NCI-H526 (cell line): Measurements from ENCODE around the gene ERBB4.
A peak's percentile ranks its signal among the peaks of the same experiment; 100 is the strongest.

Source experiments
- DNase-seq, 2 experiments: peaks; one replicate each; lab custom pipeline; 2025; lab: John Stamatoyannopoulos, UW

ERBB4 gene

DNA sequence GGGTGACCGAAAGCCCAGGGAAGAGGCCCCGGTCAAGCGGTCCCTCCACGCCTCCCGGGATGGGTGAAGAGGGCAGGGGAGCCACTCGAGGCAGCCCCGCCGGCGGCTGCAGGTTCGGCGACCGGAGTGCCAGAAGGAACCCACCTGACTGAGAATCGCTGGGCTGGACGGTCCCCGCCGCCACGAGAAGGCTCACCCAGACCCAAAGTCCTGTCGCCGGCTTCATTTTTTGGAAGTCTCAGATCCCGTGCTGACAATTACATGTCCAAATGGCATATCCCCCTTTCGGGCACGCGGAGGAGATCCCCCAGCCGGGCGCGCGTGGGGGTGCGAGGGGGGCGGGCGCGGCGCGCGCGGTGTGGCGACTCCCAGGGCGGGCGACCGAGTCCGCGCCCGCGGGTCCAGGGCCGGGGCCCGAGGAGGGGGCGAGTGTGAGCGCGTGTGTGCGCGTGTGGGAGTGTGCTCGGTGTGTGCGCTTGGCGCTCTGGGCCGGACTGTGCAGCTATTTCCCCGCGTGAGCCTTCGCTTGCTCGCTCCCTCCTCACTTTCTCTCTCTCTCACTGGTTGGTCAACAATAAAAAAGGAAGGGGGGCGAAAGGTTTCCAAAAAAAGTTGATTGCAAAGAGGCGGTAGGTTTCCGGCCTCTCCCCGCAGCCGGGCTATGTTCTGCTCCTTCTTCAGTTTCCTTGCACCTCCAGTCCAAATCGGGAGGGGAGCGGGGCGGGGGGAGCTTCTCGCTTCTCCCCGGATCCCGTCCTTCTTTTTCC is at the start of gene ERBB4:
ERBB4 (minus strand) TSS at position 498 of the 767 bp plus-strand sequence; CDS start at position 226, 272 bp downstream.
- peak in 1 of 2 experiments; percentile 48 for DNase-seq

DNA sequence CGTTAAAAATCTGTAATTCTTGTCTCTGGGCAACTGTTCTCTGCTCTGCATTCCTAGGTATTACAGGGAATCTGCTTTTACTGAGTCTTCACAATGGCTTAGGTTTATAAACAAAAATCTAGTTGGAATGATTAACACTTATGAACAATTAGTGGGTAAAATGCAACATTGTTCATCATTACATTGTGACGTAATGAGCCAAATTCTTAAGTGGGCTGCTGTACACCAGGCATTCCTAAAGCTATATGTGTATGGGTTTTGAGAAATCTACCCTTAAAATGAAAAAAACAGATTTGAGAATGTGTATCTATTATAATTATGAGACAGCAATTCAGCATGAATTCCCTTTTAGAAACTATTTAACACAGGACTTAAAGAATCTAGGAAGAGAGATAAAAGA is 41.5 kb upstream of the ERBB4 start:
- DNase-seq = no peak

DNA sequence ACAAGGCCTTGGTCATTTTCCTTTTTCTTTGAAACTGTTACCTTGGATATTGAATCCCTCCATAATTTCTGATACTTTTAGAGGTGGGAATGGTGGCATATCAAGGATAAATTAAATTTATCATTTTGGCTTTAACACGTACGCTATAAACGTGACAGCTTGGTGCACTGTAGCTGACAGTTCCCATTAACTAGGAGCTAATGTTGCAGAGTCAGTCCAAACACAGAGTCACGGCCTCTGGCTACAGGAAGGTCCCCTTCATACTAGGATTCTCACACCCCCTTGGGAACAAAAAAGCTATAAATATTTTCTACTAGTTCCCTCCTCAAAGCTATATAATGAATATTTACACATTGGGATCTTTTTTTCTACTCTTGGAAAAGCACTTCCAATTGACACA is 17.7 kb upstream of the ERBB4 start:
- no peak for DNase-seq

DNA sequence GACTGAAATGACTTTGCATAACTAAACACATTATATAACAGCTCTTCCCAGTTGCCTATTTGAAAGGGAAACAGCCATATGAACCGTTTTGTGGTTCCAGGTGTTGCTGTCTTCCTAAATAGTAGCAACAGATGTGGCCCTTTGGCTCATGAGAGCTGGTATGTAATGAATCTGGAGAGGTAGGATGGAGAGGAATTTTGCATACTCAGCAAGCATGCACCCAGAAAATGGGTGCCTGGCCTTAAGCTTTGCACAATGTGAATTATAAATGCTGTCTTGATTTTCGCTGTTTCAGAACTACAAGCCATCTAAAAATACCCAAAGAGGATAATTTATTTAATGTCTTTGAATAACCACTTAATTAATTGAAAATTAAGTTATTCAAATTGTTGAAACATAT is 15.6 kb upstream of the ERBB4 start:
- DNase-seq = peak in 1 of 2 experiments; percentile 22

DNA sequence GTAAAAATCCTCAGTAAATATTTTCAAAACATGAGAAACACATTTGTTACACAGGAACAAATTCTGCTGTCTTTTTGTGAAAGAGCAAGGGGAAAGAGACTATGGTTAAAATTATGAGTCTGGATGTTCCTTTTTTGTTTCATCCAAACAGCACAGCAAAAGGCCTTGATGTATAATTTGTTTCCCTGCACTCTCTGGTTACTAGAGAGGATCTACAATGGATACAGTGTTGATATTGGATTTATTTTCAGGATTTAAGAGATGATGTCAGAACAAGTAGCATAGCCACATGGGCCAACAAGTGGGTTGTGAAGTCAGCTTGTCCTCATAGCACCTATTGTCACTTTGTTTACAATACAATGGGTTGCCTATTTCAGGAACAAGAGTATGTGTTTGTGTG is 11.3 kb upstream of the ERBB4 start:
- DNase-seq = no peak

DNA sequence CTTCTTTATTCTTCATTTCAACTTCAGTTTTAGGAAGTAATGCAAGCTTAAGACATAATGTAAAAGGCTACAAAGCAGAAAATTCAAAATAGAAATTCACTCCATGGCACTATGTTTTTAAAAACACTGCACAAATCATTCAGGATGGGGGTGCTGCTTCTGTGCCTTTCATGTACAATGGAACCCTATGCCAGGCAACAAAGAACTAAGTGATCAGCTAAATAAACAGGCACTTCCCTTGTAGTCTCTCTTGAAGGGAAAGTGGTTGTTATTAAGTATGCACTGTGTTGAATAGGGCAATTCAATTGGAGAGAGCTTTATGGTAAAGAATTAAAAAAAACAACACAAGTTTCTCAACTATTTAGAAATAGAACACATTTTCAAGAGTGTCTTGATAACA is 10.9 kb upstream of the ERBB4 start:
- DNase-seq = peak in 1 of 2 experiments; percentile 10

DNA sequence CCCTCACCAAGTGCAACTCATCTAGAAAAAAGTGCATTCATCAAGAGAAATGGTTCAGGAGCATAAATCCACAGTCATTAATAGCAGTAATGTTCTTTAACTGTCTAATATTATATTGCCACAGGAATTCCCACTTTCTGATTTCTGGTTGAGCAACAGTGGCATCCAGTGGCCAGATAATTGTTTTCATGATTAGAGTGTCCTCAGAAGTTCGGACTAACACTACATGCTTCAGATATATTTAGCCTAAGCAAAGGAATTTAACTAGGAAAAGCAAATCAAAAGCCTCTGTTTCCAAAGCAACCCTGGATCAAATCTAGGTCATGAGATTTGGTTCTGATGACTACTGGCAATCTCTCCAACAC is 9.8 kb upstream of the ERBB4 start:
- peak; percentile 58 to 75 for DNase-seq

DNA sequence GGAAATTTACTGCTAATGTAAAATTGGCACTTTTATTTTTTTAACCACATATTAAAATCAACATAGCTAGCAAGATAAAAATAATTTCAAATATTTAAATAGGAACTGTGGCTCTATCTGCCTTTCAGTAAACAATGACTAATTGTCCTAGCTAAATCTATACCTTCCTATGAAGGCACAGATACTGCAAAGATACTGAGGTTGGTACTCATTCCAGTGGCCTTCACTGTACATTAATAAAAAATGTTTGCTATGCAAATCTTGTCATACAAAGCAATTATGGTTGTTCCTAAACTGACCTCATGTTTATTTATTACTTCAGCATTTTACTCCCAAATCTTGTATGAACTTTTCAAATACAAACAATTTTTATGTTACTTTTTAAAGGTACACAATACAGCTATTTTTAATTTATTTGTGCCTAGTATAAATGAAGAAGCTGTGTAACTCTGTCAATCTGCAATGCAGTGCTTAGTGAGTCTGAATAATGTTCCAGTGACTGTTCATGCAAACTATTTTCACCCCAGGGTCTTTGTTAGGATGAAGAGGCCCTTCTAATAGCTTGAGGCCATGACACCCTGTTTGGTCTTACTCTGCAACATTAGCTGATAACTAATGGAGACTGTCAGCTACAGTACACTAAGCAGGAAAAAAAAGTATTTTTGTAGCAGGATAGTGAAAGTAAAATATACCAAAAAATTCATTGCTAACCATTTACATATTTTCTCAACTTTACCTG is 9.3 kb upstream of the ERBB4 start:
- DNase-seq = peak; percentile 85 to 94

DNA sequence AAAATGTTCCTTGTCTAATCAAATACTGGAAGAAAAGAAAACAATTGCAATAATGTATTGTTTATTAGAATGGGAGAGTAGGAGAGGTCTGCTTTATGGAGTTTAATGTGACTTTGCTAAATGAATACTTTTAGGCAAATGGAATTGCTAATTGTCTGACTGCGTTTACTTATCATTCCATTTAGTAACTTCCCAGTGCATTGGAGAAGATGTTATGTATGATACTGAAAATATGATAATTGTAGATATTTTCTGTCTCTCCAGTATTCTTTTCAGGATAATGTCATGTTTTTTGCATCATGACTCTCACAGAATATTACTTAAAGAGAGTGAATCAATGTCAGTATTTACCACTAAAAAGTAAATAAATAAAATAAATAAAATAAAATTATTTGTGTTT is 8.1 kb upstream of the ERBB4 start:
- DNase-seq = no peak

DNA sequence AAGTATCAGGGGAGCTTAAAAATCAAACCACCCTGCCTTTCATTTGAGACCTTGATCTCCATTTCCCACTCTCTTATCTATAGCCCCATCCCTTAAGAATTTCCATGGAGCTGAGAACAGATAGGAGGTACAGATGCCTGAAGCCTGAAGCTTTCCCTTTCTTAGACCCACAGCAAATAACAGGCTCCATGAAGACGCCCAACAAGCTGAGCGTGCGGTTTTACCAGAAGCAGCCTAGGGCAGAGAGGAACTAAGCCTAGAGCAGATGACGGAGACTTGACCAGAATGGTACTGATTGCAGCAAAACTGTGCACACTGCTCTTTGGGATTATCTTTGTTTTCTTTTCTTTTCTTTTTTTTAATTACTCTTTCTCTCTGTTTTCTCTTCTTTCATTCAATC is 1.7 kb upstream of the ERBB4 start:
- DNase-seq = no peak

DNA sequence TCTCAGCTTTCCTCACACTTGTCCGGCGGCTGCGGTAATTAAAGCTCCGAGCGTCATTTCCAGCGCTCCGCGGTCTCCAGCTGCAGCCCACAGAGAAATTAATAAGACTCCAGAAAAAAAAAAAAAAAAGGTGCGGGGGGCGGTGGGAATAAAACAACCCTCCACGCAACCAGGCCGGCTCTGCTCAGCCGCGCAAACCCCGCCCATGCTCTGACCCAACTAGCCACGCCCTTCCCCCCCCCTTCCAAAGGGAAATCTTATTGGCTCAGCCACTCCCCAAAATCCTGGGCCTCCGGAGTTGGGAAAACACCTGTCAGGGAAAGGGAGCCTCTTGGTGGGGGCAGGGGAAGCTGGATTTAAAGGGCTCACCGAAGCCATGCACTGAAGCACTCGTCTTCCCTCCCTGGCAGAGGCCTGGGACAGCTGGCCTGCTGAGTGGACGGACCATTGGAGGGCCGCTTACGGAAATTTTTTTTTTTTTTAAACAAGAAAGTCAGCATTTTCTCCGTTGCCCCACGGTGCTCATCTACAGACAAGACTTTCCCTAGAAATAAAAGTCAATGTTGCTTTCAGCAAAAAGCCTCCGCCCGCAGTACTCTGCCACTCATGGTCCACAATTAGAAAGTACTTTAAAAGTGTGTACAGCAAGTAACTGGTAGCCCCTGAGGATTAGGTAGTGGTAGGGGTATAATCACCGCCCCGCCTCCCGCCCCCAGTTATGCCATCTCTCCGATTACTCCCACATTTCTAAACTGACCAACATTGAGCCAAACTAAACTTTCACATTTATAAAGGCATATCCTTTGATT is 674 bp upstream of the ERBB4 start:
- peak in 1 of 2 experiments; percentile 57 for DNase-seq

DNA sequence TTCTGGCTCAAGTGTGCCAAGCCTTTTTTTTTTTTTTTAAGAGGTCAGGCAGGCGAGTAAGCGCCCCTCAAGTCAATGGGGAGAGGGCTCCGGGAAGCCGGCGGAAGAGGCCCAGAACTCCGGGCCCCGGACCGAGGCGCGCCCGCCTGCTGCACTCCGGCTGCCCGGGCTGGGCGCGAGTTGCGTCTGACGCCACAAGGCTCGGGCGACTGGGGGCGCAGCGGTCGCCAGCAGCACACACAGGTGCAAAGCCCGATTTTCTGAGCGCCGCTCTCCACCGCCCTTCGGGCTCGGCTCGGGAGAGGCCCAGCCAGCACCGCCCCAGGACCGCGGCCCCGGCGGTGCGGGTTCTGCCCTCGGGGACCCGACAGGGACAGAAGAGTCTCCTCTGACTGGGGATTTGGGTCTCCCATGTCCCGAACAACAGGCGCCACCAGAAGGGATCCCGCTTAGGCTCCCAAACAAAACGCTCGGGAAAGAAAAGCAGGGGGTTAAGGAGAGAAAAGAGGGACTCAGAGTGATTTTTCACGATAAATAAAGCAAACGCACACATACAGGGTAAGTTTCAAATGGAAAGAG is 787 bp downstream of the ERBB4 start:
- peak in 1 of 2 experiments; percentile 62 for DNase-seq

DNA sequence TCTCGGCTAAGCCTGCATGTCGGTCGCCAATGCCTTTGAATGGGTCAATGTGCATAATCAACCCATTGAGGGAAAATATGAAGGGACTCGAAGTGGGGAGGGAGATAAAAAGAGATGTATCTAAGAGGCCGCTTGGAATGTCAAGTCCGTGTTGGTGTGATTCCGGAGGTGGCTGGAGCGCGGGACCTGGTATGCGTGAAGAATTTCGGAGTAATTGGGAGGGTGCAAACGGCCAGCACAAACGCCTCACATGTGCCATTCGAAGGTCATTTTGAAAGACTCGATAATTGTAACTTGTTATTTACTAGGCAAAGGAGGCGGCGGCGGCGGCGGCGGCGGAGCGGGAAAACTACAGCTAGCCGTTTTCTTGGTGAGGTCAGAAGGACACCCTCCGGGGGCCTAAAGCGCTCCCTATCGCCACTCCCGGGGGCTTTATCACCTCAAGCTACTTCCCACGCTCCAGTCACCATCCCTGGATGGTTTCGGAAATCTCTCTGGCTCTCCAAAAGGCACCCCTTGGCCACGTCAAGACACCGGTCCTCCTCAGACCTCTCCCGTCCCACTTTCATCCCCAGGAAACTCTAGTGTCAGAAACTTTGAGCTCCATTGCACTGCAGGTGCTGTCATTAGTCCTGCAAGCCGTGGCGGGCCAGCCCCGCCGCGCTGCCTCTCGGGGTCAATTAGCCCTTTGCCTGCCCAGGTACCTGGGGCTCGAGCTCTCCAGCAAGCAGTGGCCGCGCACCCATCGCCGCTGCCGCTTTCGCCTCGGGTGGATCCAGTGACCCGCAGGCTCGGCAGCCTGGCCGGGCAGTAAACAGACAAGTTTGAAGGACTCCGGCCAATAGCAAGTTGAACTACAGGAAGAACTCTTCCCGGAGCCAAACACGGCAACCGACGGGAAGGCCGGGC is 1.5 kb downstream of the ERBB4 start:
- DNase-seq = peak in 1 of 2 experiments; percentile 66

DNA sequence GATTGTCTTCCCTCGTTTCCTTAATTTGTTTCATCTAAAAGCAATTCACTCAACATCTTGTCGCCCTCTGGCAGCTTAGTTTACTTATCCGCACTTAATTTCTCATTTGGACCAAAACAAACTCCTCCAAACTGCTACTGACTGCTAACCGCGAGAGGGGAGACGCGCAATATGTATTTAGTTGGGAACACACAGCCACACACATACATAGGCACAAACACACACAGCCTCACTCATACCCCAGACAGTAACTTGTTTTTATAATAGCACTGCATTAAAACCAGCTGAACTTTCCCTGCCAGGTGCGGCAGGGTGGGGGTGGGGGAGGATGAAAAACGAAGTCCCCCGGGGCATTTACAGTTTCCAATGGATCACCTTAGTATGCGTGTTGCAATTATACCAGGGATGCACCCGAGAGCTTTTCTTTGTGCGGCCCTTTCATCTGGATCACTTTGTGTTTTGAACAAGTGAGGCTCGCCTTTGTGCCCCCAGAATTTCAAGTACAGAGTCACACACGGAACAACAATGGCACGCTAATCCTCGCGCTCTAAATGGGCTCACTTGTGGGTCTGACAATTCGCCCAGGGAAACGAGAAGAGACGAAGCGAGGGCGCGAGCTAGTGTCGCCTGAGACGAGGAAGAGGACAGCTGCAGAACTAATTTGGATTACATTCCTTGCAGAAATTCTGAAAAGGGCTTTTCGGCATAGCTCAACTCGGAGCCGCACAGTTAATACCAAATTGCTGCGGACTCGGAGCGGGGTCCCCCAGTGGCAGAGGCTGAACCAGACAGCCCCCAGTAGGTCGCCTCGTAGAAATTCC is 2.4 kb downstream of the ERBB4 start:
- peak; percentile 53 to 66 for DNase-seq

DNA sequence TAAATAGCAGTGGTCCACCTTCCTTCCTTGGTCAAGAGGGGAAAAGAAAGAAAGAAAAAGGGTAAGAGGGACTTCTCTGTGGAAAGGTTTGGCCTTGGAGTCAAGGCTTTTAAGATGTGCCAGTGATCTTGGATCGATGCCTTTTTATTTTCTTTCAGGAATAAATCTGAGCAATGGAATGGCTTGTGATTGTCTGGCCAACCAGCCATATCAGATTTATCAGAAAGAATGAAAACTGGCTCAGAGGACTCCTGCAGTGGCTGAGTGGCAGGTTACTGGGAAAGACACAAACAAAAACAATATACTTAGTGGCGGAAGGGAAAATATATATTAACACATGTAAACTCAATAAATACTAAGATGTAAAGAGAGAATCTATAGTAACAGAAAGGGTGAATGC is 4.3 kb downstream of the ERBB4 start:
- DNase-seq = no peak

DNA sequence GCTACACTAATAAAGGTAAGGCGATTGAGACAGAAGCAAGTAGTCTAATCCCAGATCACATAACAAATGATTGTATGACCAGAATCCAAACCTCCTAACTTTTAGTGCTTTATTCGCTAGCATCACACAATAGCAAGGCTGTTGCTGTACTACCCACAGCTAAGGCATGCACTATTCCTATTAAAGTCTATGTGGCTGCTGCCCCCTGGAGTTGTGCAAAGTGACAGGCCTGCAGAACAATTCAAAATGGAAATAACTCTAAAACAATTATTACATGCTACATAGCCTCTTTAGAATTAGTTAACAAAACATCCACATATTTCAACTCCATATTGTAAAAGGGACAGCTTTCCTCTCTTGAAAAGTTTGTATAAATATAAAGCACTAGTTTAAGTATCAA is 6.0 kb downstream of the ERBB4 start:
- no peak for DNase-seq

DNA sequence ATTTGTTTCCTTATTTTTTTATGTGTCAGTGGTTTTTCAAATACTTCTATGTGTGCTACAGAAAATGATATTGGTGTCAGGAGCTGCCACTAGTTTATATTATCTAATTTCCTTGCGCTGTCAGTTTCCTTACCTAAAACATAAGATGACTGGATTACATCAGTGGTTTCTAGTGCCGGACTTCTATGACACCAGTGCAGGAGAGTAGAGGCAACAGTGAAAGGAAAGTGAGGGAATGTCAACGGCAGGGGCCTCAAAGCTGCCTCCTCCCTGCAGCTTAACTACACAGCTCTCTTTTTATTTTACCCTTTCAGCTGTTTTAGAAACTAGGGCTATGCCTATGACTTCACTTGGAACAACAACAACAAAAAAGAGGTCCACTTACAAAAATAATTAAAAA is 6.5 kb downstream of the ERBB4 start:
- no peak for DNase-seq

DNA sequence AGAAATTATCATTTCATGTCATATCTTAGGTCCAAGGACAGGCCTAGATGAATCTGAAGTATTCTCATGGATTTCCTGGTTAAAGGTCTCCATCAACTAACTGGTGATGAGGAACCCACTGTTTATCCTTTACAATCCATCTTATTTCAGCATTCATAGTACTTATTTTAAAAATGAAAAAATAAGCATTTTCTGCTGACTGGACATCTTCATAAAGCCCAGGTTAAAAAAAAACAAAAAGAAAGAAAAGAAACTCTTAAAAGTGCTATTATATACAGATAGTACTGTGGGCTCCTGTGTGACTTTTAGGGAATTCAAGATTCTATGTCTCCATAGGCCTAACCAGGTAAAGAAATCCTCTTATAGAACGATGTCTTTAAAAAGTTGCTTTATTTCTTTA is 7.1 kb downstream of the ERBB4 start:
- no peak for DNase-seq

DNA sequence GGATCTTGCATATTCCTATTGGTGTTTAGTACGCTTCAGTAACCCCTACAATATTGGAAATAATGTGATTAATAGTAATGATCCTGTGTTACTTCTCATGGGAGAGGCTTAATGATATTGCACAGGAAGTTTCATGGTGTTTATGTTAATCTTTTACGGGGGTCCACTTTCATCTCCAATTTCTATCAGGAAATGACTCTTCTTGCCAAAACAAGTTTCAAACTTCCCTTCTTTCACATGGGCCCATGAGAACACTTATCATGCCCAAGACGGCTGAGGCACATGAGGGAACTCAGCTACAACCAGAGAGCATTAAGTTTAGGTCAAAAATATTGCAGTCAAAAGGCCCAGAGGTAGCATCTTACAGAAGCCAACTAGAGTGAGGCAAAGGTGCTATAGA is 7.6 kb downstream of the ERBB4 start:
- DNase-seq = no peak

DNA sequence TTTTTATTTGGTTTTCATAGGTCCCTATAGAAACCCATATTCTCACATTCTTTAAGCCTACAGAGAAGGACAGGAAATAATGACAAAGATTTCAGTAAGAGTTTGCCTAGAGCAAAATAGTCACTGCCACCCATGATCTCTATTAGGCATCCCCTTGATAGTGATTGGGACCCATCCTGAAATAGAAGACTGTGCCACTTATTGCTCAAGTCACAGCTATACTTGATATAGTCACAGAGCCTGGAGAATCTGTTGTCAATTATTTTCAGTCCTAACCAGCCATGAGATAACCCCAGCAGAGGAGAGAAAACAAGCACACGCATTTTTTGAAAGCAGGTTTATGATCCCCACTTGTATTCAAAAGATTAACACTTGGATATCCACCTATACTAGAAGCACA is 8.2 kb downstream of the ERBB4 start:
- DNase-seq = no peak
